ENCODE results near the gene IREB2. TPM values are rescaled to one million over a fixed set of nuclear protein-coding genes. Genes with fewer than 3 reads are reported as not detected.
A peak's percentile ranks its signal among the peaks of the same experiment; 100 is the strongest.

IREB2 gene
- total and polyA plus RNA-seq, 2 donors (not counting 3 experiments of a cell fraction or from before 2014, with no cell fraction given) = 12.7 to 51.4 TPM

GRCh38 chr15:78422571-78423340 lies 15.3 kb upstream of the IREB2 start:
- H3K4me2 ChIP-seq (ENCODE audit: insufficient read depth, low read length) = no peak overlapping the region
- H3K9me3 ChIP-seq (replicated peaks; ENCODE audit: control insufficient read depth, insufficient read depth, low read length) = no peaks in the 10 kb centered on the region
- no peak overlapping the region for H3K9ac ChIP-seq (replicated peaks; ENCODE audit: extremely low read depth, insufficient read depth, low read length)
- DNase-seq (ENCODE audit: low read depth, low spot score) (peak; percentile 71), FAIRE-seq (peak; percentile 92)
- no peak overlapping the region for H2AFZ ChIP-seq (ENCODE audit: low read depth, low read length)
- H3K4me1 ChIP-seq (ENCODE audit: control insufficient read depth, extremely low read depth, insufficient read depth, low read length) = no peaks in the 10 kb centered on the region
- CTCF ChIA-PET = interaction anchor here (0.6 to 10.8 kb wide), 33 partner anchors 9 to 328 kb away, joined by 3 to 367 read pairs (median 5); partner anchors contain the start of genes CHRNA5, DNAJA4, IREB2 and SKIC8
- no peak overlapping the region for H3K27ac ChIP-seq (ENCODE audit: insufficient read depth, low read depth, low read length)
- no peak overlapping the region for H3K4me3 ChIP-seq (replicated peaks in 1 of 3; ENCODE audit: insufficient read depth in 1 of 3, low read depth in 1 of 3, low read length in 3 of 3)
- no peaks in the 10 kb centered on the region for H3K9me1 ChIP-seq (replicated peaks; ENCODE audit: control insufficient read depth, extremely low read depth, insufficient read depth, low read length)
- dilution Hi-C loops (cut with MboI; ENCODE audit: extremely low pct_ligation_motif_present, low sequenced_read_pairs) = no loop called here
- TF ChIP-seq FOS (IDR thresholded peaks at IDR 0.05; ENCODE audit: borderline replicate concordance, insufficient read depth, low read length) (no peak), MAX (IDR thresholded peaks at IDR 0.05; ENCODE audit: insufficient read depth, insufficient read length) (no peak), JUN (IDR thresholded peaks at IDR 0.05; ENCODE audit: borderline replicate concordance, insufficient read depth, insufficient read length, low read depth) (no peak), EZH2 (IDR thresholded peaks at IDR 0.05; ENCODE audit: borderline replicate concordance, low read depth, low read length, severe bottlenecking) (no peak), POLR2AphosphoS5 (IDR thresholded peaks at IDR 0.05; ENCODE audit: insufficient read depth, low read depth, low read length) (no peak), GATA2 (IDR thresholded peaks at IDR 0.05; ENCODE audit: insufficient read depth, insufficient read length, low read depth, low read length) (no peak), POLR2A (IDR thresholded peaks at IDR 0.05; ENCODE audit: low read depth, low read length) (no peak), CTCF (IDR thresholded peaks at IDR 0.05; ENCODE audit: extremely low read depth in 1 of 2, insufficient read depth in 1 of 2, low read depth in 1 of 2, low read length in 2 of 2) (peak; percentile 91), MYC (IDR thresholded peaks at IDR 0.05; ENCODE audit: low read depth, low read length) (no peak)
- H3K27me3 ChIP-seq (ENCODE audit: control insufficient read depth in 2 of 2, insufficient read depth in 2 of 2, low read length in 2 of 2) = peaks cover 9% of the 10 kb centered on the region in 2 experiments
- BruUV-seq (replicated peaks) = no TSS peak
- POLR2A ChIA-PET = interaction anchor here (1.3 kb wide), 1 partner anchor 114 kb away, joined by 3 read pairs; no protein-coding TSS in a partner anchor
- no peaks in the 10 kb centered on the region for H3K36me3 ChIP-seq (ENCODE audit: control insufficient read depth in 2 of 2, extremely low read depth in 1 of 2, insufficient read depth in 2 of 2, low read length in 2 of 2)
- intact Hi-C loops (cut with micrococcal nuclease) = loop anchor here (1.0 to 2.0 kb wide), 2 partner anchors 60 to 114 kb away; no protein-coding TSS in a partner anchor
- no peaks in the 10 kb centered on the region for H4K20me1 ChIP-seq (replicated peaks; ENCODE audit: control insufficient read depth, extremely low read depth, insufficient read depth, low read length)
- no peaks in the 10 kb centered on the region for H3K79me2 ChIP-seq (ENCODE audit: control insufficient read depth, insufficient read depth, low read length)

Measured in endothelial cell of umbilical vein (primary cell).